AG10803 (cell line): ENCODE results near the gene RHOG.

Source experiments
- DNase-seq: peaks from one replicate; pipeline ENCODE4 v3.0.0; 2010; ENCODE audit warnings: low read depth
- H3K4me3 ChIP-seq: 2 replicates; pipeline ENCODE4 v1.5.1; 2011; ENCODE audit warnings: mild to moderate bottlenecking, low read length, control low read depth
- CTCF ChIP-seq: conservative IDR thresholded peaks from 2 replicates; pipeline ENCODE4 v1.5.1; 2011; ENCODE audit warnings: mild to moderate bottlenecking, low read length, control low read depth, inconsistent platforms

RHOG gene

GRCh38 chr11:3853899-3854659, 13.3 kb upstream of the RHOG start:
- no peak for TF ChIP-seq CTCF
- no peak for DNase-seq
- no peak overlapping the region for H3K4me3 ChIP-seq

GRCh38 chr11:3853545-3853842, 12.7 kb upstream of the RHOG start:
- no peak for DNase-seq
- no peak overlapping the region for H3K4me3 ChIP-seq
- no peak for TF ChIP-seq CTCF

GRCh38 chr11:3849297-3849874, 8.6 kb upstream of the RHOG start:
- H3K4me3 ChIP-seq = no peak overlapping the region
- peak; percentile 33 for DNase-seq
- peak; percentile 81 for TF ChIP-seq CTCF

GRCh38 chr11:3845670-3846069, 4.9 kb upstream of the RHOG start:
- no peak for DNase-seq
- no peak for TF ChIP-seq CTCF
- H3K4me3 ChIP-seq = no peak overlapping the region

- no peak for TF ChIP-seq CTCF
- DNase-seq = no peak
- H3K4me3 ChIP-seq = no peak overlapping the region
These were observed 4.5 kb upstream of the RHOG start for GRCh38 chr11:3845246-3845645.

GRCh38 chr11:3843326-3843725, 2.6 kb upstream of the RHOG start:
- TF ChIP-seq CTCF = no peak
- no peak overlapping the region for H3K4me3 ChIP-seq
- no peak for DNase-seq
